ENCODE measurements around the gene RGS3.

RGS3 gene

GRCh38 chr9:113622600-113623400 is 159.3 kb downstream of the RGS3 start (continued):
- TF ChIP-seq ZNF596 (tag by site-specific recombination; IDR thresholded peaks at IDR 0.05): no peak
- no peak for TF ChIP-seq ZNF76 (tag by site-specific recombination; IDR thresholded peaks at IDR 0.05; ENCODE audit: borderline replicate concordance, low read depth)
- TF ChIP-seq ZNF48 (tag by site-specific recombination; IDR thresholded peaks at IDR 0.05): no peak
- TF ChIP-seq ZNF501 (tag by site-specific recombination; IDR thresholded peaks at IDR 0.05): no peak
- TF ChIP-seq ZBTB7A (tag by site-specific recombination; IDR thresholded peaks at IDR 0.05; ENCODE audit: low read depth): no peak
- peak; percentile 35; the same call in 1 of the 2 replicates for TF ChIP-seq HIC1 (tag by site-specific recombination; IDR thresholded peaks at IDR 0.05)
- peak; percentile 23; the same call in 1 of the 2 replicates for TF ChIP-seq PATZ1 (tag by site-specific recombination; IDR thresholded peaks at IDR 0.05)
- TF ChIP-seq ZNF488 (tag by site-specific recombination; IDR thresholded peaks at IDR 0.05): no peak
- TF ChIP-seq KLF1 (tag by site-specific recombination; IDR thresholded peaks at IDR 0.05): no peak
- no peak for TF ChIP-seq KLF8 (tag by site-specific recombination; IDR thresholded peaks at IDR 0.05)
- no peak for TF ChIP-seq ZNF169 (tag by site-specific recombination; IDR thresholded peaks at IDR 0.05)
- TF ChIP-seq ZNF132 (tag by site-specific recombination; IDR thresholded peaks at IDR 0.05; ENCODE audit: borderline replicate concordance): no peak
- TF ChIP-seq ZNF274 (IDR thresholded peaks at IDR 0.05; ENCODE audit: low read length): no peak
- TF ChIP-seq ZNF274 (tag by site-specific recombination; IDR thresholded peaks at IDR 0.05; ENCODE audit: borderline replicate concordance): no peak
- no peak for TF ChIP-seq ZNF704 (tag by site-specific recombination; IDR thresholded peaks at IDR 0.05)
- no peak for TF ChIP-seq ZNF184 (tag by site-specific recombination; IDR thresholded peaks at IDR 0.05)
- TF ChIP-seq FEZF1 (tag by site-specific recombination; IDR thresholded peaks at IDR 0.05): no peak
- peak; percentile 78 for TF ChIP-seq ZBTB48 (tag by site-specific recombination; IDR thresholded peaks at IDR 0.05)
- TF ChIP-seq OVOL3 (tag by site-specific recombination; IDR thresholded peaks at IDR 0.05): no peak
- no peak for TF ChIP-seq ZNF777 (tag by site-specific recombination; IDR thresholded peaks at IDR 0.05; ENCODE audit: borderline replicate concordance)
- TF ChIP-seq ZNF585B (tag by site-specific recombination; IDR thresholded peaks at IDR 0.05): no peak
- TF ChIP-seq ZFP37 (tag by site-specific recombination; IDR thresholded peaks at IDR 0.05): no peak
- TF ChIP-seq SP2 (tag by site-specific recombination; IDR thresholded peaks at IDR 0.05): peak; percentile 36; the same call in 1 of the 2 replicates
- TF ChIP-seq AEBP2 (tag by site-specific recombination; IDR thresholded peaks at IDR 0.05; ENCODE audit: borderline replicate concordance): no peak
- TF ChIP-seq ZNF350 (tag by site-specific recombination; IDR thresholded peaks at IDR 0.05): no peak
- TF ChIP-seq ZNF629 (tag by site-specific recombination; IDR thresholded peaks at IDR 0.05): peak; percentile 50
- TF ChIP-seq ZNF513 (tag by site-specific recombination; IDR thresholded peaks at IDR 0.05): no peak
- TF ChIP-seq ZNF624 (tag by site-specific recombination; IDR thresholded peaks at IDR 0.05): no peak
- no peak for TF ChIP-seq ZBTB21 (tag by site-specific recombination; IDR thresholded peaks at IDR 0.05)
- no peak for TF ChIP-seq ZNF24 (tag by site-specific recombination; IDR thresholded peaks at IDR 0.05)

Measured in HEK293 (cell line).